Caco-2 (cell line): ENCODE measurements around the gene ZNF805. TPM values are rescaled to one million over a fixed set of nuclear protein-coding genes. Genes with fewer than 3 reads are reported as not detected.

Experiments used
- BruUV-seq: library from RNA; stranded (reverse); fragments of 400-500 nt; replicated peaks from 2 replicates; lab custom pipeline; 2021; lab: Mats Ljungman, UMichigan
- CTCF ChIA-PET: fragments of 300-600 bp; sonication (Branson Sonifier 250); formaldehyde crosslinking; loops from one replicate; lab custom pipeline; 2022; ENCODE audit warnings: antibody characterized with exemption; lab: Charles Lee
- POLR2A ChIA-PET: fragments of 300-600 bp; sonication (Branson Sonifier 250); formaldehyde crosslinking; loops from one replicate; lab custom pipeline; 2022; ENCODE audit warnings: antibody characterized with exemption; lab: Charles Lee
- DNase-seq, 2 experiments: peaks; one replicate each; pipeline versions ENCODE4 v3.0.0 to v3.0.0-alpha.2; 2020 to 2022
- H3K27me3 ChIP-seq: replicated peaks from 2 replicates; pipeline ENCODE4 v1.6.0; 2011; ENCODE audit warnings: low read length; ENCODE audit not compliant: control insufficient read depth, insufficient read depth
- H3K36me3 ChIP-seq: 2 replicates; pipeline ENCODE4 v1.5.1; 2011; ENCODE audit warnings: low read length; ENCODE audit not compliant: control insufficient read depth, insufficient read depth
- H3K4me1 ChIP-seq: fragments of 250-450 bp; sonication (Bioruptor Pico); 2 replicates; pipeline ENCODE4 v1.5.1; 2020; ENCODE audit warnings: mild to moderate bottlenecking
- H3K4me3 ChIP-seq: 2 replicates; pipeline ENCODE4 v1.5.1; 2011; ENCODE audit warnings: low read depth, mild to moderate bottlenecking, control low read depth, low read length
- H3K9me3 ChIP-seq: fragments of 250-450 bp; sonication (Bioruptor Pico); 2 replicates; pipeline ENCODE4 v1.5.1; 2020; ENCODE audit warnings: mild to moderate bottlenecking, moderate library complexity
- H3K27ac Mint-ChIP-seq: one replicate; pipeline ENCODE4 v1.8.0; 2022; ENCODE audit warnings: mixed read lengths; ENCODE audit not compliant: unreplicated experiment
- H3K27me3 Mint-ChIP-seq: one replicate; pipeline ENCODE4 v1.8.0; 2022; ENCODE audit warnings: mixed read lengths; ENCODE audit not compliant: insufficient read depth, unreplicated experiment
- H3K36me3 Mint-ChIP-seq: one replicate; pipeline ENCODE4 v1.8.0; 2022; ENCODE audit warnings: mild to moderate bottlenecking, mixed read lengths; ENCODE audit not compliant: insufficient read depth, unreplicated experiment
- H3K4me1 Mint-ChIP-seq: one replicate; pipeline ENCODE4 v1.8.0; 2022; ENCODE audit warnings: low read depth, mixed read lengths; ENCODE audit not compliant: unreplicated experiment
- H3K4me3 Mint-ChIP-seq: one replicate; pipeline ENCODE4 v1.8.0; 2022; ENCODE audit warnings: mild to moderate bottlenecking, moderate library complexity, mixed read lengths; ENCODE audit not compliant: unreplicated experiment
- H3K9me3 Mint-ChIP-seq: one replicate; pipeline ENCODE4 v1.8.0; 2022; ENCODE audit warnings: mixed read lengths; ENCODE audit not compliant: unreplicated experiment
- CTCF ChIP-seq, 2 experiments: fragments of 200-600 bp in 1 of 2; IDR thresholded peaks; 1 replicate in 1 of 2; 2 replicates in 1 of 2; pipeline versions ENCODE4 v1.5.1 to v1.8.0; 2011 to 2022; ENCODE audit warnings: antibody characterized with exemption in 1 of 2, control low read depth in 1 of 2, inconsistent platforms in 1 of 2, low read depth in 1 of 2, low read length in 1 of 2, mild to moderate bottlenecking in 1 of 2, moderate library complexity in 1 of 2; ENCODE audit not compliant: insufficient read depth in 1 of 2, severe bottlenecking in 1 of 2, unreplicated experiment in 1 of 2
- intact Hi-C: fragments of 100-400 bp; cut with micrococcal nuclease; formaldehyde crosslinking; loops from one replicate; pipeline ENCODE4 v1.10.0; 2022; ENCODE audit not compliant: unreplicated experiment
- total RNA-seq: library from RNA; stranded (reverse); gene quantifications from 2 replicates; pipeline ENCODE4 v1.2.3, GENCODE V29; 2022

The ZNF805 gene
- total RNA-seq, 1 experiment from 2014 or later, result 13.8 TPM

GRCh38 chr19:57282011-57282643 lies 41.7 kb downstream of the ZNF805 start:
- Histone ChIP-seq H3K4me3 (0 out of 2 replicates have a peak overlapping the region, but pooled peaks have one; percentile 2), H3K36me3 (peaks cover 7% of the 10 kb centered on the region), H3K4me1 (no peaks in the 10 kb centered on the region; the same call in none of the 2 replicates), H3K27me3 (no peaks in the 10 kb centered on the region), H3K9me3 (no peaks in the 10 kb centered on the region)
- no TSS peak for BruUV-seq
- Mint-ChIP-seq H3K9me3 (no peaks in the 10 kb centered on the region), H3K27me3 (no peaks in the 10 kb centered on the region), H3K36me3 (peaks cover 59% of the 10 kb centered on the region), H3K4me1 (peaks cover 11% of the 10 kb centered on the region), H3K4me3 (no peak overlapping the region), H3K27ac (no peak overlapping the region)
- no peak for TF ChIP-seq CTCF (IDR thresholded peaks at IDR 0.05; ENCODE audit: insufficient read depth in 1 of 2, low read depth in 1 of 2, low read length in 1 of 2, severe bottlenecking in 1 of 2, unreplicated experiment in 1 of 2)
- no peak for DNase-seq
- intact Hi-C loops, result loop anchor here (5.0 kb wide), 1 partner anchor 155 kb away; the partner anchor contains the start of gene ZNF749
- CTCF ChIA-PET, result no interaction called here
- POLR2A ChIA-PET, result no interaction called here

- no peak for TF ChIP-seq CTCF (IDR thresholded peaks at IDR 0.05; ENCODE audit: insufficient read depth in 1 of 2, low read depth in 1 of 2, low read length in 1 of 2, severe bottlenecking in 1 of 2, unreplicated experiment in 1 of 2)
- DNase-seq, result no peak
- Mint-ChIP-seq H3K36me3 (peaks cover 96% of the 10 kb centered on the region), H3K4me1 (no peaks in the 10 kb centered on the region), H3K27me3 (no peaks in the 10 kb centered on the region), H3K4me3 (no peak overlapping the region), H3K27ac (no peak overlapping the region), H3K9me3 (peaks cover 14% of the 10 kb centered on the region)
- Histone ChIP-seq H3K4me3 (no peak overlapping the region), H3K27me3 (no peaks in the 10 kb centered on the region), H3K4me1 (no peaks in the 10 kb centered on the region), H3K9me3 (peaks cover 12% of the 10 kb centered on the region), H3K36me3 (peaks cover 23% of the 10 kb centered on the region)
- no TSS peak for BruUV-seq
- intact Hi-C loops, result no loop called here
- ChIA-PET POLR2A (no interaction called here), CTCF (no interaction called here)
Observed at GRCh38 chr19:57288373-57288772, 47.9 kb downstream of the ZNF805 start.

DNA sequence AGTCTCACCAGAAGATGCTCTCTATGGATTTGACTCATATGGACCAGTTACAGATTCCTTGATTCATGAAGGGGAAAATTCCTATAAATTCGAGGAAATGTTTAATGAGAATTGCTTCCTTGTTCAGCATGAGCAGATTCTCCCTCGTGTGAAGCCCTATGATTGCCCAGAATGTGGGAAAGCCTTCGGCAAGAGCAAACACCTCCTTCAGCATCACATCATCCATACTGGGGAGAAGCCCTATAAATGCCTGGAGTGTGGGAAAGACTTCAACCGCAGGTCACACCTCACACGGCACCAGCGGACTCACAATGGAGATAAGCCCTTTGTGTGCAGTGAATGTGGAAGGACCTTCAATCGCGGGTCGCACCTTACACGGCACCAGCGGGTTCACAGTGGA lies 50.5 kb downstream of the ZNF805 start:
- Histone ChIP-seq H3K4me3 (no peak overlapping the region), H3K27me3 (no peaks in the 10 kb centered on the region), H3K9me3 (peaks cover 12% of the 10 kb centered on the region), H3K4me1 (no peaks in the 10 kb centered on the region), H3K36me3 (peaks cover 17% of the 10 kb centered on the region)
- H3K36me3 Mint-ChIP-seq, result peaks cover 99% of the 10 kb centered on the region
- no peak overlapping the region for H3K27ac Mint-ChIP-seq
- intact Hi-C loops, result no loop called here
- H3K4me3 Mint-ChIP-seq, result no peak overlapping the region
- H3K27me3 Mint-ChIP-seq, result no peaks in the 10 kb centered on the region
- TSS peak; percentile 1 for BruUV-seq
- H3K9me3 Mint-ChIP-seq, result peaks cover 27% of the 10 kb centered on the region
- H3K4me1 Mint-ChIP-seq, result no peaks in the 10 kb centered on the region
- POLR2A ChIA-PET, result no interaction called here
- DNase-seq, result no peak
- CTCF ChIA-PET, result no interaction called here
- no peak for TF ChIP-seq CTCF (IDR thresholded peaks at IDR 0.05; ENCODE audit: insufficient read depth in 1 of 2, low read depth in 1 of 2, low read length in 1 of 2, severe bottlenecking in 1 of 2, unreplicated experiment in 1 of 2)
